HEK293 (cell line): Measurements from ENCODE around the gene FRMD4A.

ENCODE experiments used
- CTCF ChIA-PET: fragments of 350-600 bp; formaldehyde crosslinking; extraction: SDS; loops from one replicate; lab custom pipeline; 2021; ENCODE audit warnings: antibody characterized with exemption; lab: Yijun Ruan, JAX
- POLR2A ChIA-PET: fragments of 300-600 bp; formaldehyde crosslinking; extraction: SDS; loops from one replicate; lab custom pipeline; 2020; ENCODE audit warnings: antibody characterized with exemption, inconsistent platforms; lab: Yijun Ruan, JAX
- H3K27ac ChIP-seq: fragments of 200-500 bp; sonication (Bioruptor generic); 2 replicates; pipeline ENCODE4 v1.5.1; 2014; ENCODE audit warnings: low read depth, low read length, control low read depth, inconsistent platforms; ENCODE audit errors: extremely low read depth
- H3K36me3 ChIP-seq, 2 experiments: fragments of 200-500 bp in 1 of 2; sonication (Bioruptor generic) in 1 of 2; 1 replicate in 1 of 2; 2 replicates in 1 of 2; pipeline ENCODE4 v1.5.1; 2014 to 2017; ENCODE audit warnings: inconsistent platforms in 2 of 2, low read length in 2 of 2; ENCODE audit not compliant: control insufficient read depth in 2 of 2, insufficient read depth in 1 of 2
- H3K4me1 ChIP-seq: fragments of 200-500 bp; sonication (Bioruptor generic); 2 replicates; pipeline ENCODE4 v1.5.1; 2014; ENCODE audit warnings: mild to moderate bottlenecking, low read length, inconsistent platforms; ENCODE audit not compliant: control insufficient read depth, insufficient read depth
- H3K4me3 ChIP-seq: 2 replicates; pipeline ENCODE4 v1.5.1; 2011; ENCODE audit warnings: low read depth, mild to moderate bottlenecking, control low read depth, low read length, moderate library complexity
- H3K9me3 ChIP-seq: fragments of 200-500 bp; sonication (Bioruptor generic); 2 replicates; pipeline ENCODE4 v1.5.1; 2014; ENCODE audit warnings: low read depth, low read length, inconsistent platforms; ENCODE audit not compliant: control insufficient read depth, insufficient read depth
- GLI2 ChIP-seq: fragments of 450-650 bp; formaldehyde crosslinking; IDR thresholded peaks from 2 replicates; pipeline ENCODE4; 2017; ENCODE audit warnings: missing biosample characterization, missing genetic modification characterization, low read depth, borderline replicate concordance
- OSR2 ChIP-seq: fragments of 450-650 bp; formaldehyde crosslinking; IDR thresholded peaks from 2 replicates; pipeline ENCODE4 v1.5.1; 2016; ENCODE audit warnings: missing biosample characterization, missing genetic modification characterization
- PRDM6 ChIP-seq: fragments of 450-650 bp; formaldehyde crosslinking; IDR thresholded peaks from 2 replicates; pipeline ENCODE4 v1.5.1; 2017; ENCODE audit warnings: missing biosample characterization, missing genetic modification characterization
- ZBTB10 ChIP-seq: fragments of 450-650 bp; formaldehyde crosslinking; IDR thresholded peaks from 2 replicates; pipeline ENCODE4 v1.5.1; 2016; ENCODE audit warnings: missing biosample characterization, missing genetic modification characterization
- ZBTB7A ChIP-seq: fragments of 450-650 bp; formaldehyde crosslinking; IDR thresholded peaks from 2 replicates; pipeline ENCODE4 v1.5.1; 2016; ENCODE audit warnings: low read depth, missing biosample characterization, missing genetic modification characterization
- ZNF138 ChIP-seq: fragments of 450-650 bp; formaldehyde crosslinking; IDR thresholded peaks from 2 replicates; pipeline ENCODE4 v1.5.1; 2016; ENCODE audit warnings: missing biosample characterization, missing genetic modification characterization, borderline replicate concordance
- ZNF202 ChIP-seq: fragments of 450-650 bp; formaldehyde crosslinking; IDR thresholded peaks from 2 replicates; pipeline ENCODE4 v1.5.1; 2016; ENCODE audit warnings: missing biosample characterization, missing genetic modification characterization, borderline replicate concordance
- ZNF37A ChIP-seq: fragments of 450-650 bp; IDR thresholded peaks from 2 replicates; pipeline ENCODE4 v1.5.1; 2018; ENCODE audit warnings: missing biosample characterization, missing genetic modification characterization
- ZNF433 ChIP-seq: fragments of 450-650 bp; formaldehyde crosslinking; IDR thresholded peaks from 2 replicates; pipeline ENCODE4 v1.5.1; 2016; ENCODE audit warnings: missing biosample characterization, missing genetic modification characterization, low read depth
- ZNF558 ChIP-seq: fragments of 450-650 bp; formaldehyde crosslinking; IDR thresholded peaks from 2 replicates; pipeline ENCODE4 v1.5.1; 2016; ENCODE audit warnings: missing biosample characterization, missing genetic modification characterization
- ZNF645 ChIP-seq: fragments of 450-650 bp; formaldehyde crosslinking; IDR thresholded peaks from 2 replicates; pipeline ENCODE4; 2016; ENCODE audit warnings: missing biosample characterization, missing genetic modification characterization
- ZNF701 ChIP-seq: fragments of 450-650 bp; formaldehyde crosslinking; IDR thresholded peaks from 2 replicates; pipeline ENCODE4 v1.5.1; 2016; ENCODE audit warnings: missing biosample characterization, missing genetic modification characterization
- ZNF768 ChIP-seq: fragments of 450-650 bp; formaldehyde crosslinking; IDR thresholded peaks from 2 replicates; pipeline ENCODE4 v1.5.1; 2018; ENCODE audit warnings: missing biosample characterization, mild to moderate bottlenecking, missing genetic modification characterization
- ZNF776 ChIP-seq: fragments of 450-650 bp; formaldehyde crosslinking; IDR thresholded peaks from 2 replicates; pipeline ENCODE4 v1.5.0; 2017; ENCODE audit warnings: missing biosample characterization, missing genetic modification characterization, borderline replicate concordance
- ZNF792 ChIP-seq: fragments of 450-650 bp; formaldehyde crosslinking; IDR thresholded peaks from 2 replicates; pipeline ENCODE4 v1.5.1; 2016; ENCODE audit warnings: missing biosample characterization, missing genetic modification characterization
- ZSCAN23 ChIP-seq: fragments of 450-650 bp; formaldehyde crosslinking; IDR thresholded peaks from 2 replicates; pipeline ENCODE4 v1.5.1; 2016; ENCODE audit warnings: missing biosample characterization, missing genetic modification characterization
- ZSCAN30 ChIP-seq: fragments of 450-650 bp; IDR thresholded peaks from 2 replicates; pipeline ENCODE4 v1.5.1; 2018; ENCODE audit warnings: missing biosample characterization, mild to moderate bottlenecking, missing genetic modification characterization, moderate library complexity
- ZSCAN4 ChIP-seq: fragments of 450-650 bp; formaldehyde crosslinking; IDR thresholded peaks from 2 replicates; pipeline ENCODE4 v1.5.1; 2017; ENCODE audit warnings: missing biosample characterization, missing genetic modification characterization
- TF ChIP-seq, protein P1 (sequence below): fragments of 450-650 bp; formaldehyde crosslinking; IDR thresholded peaks from 2 replicates; pipeline ENCODE4 v1.5.1; 2016; ENCODE audit warnings: missing biosample characterization, missing genetic modification characterization
- TF ChIP-seq, protein P2 (sequence below): fragments of 450-650 bp; formaldehyde crosslinking; IDR thresholded peaks from 2 replicates; pipeline ENCODE4 v1.5.1; 2016; ENCODE audit warnings: missing biosample characterization, missing genetic modification characterization
- TF ChIP-seq, protein P3 (sequence below): fragments of 450-650 bp; formaldehyde crosslinking; optimal IDR thresholded peaks from 2 replicates; pipeline ENCODE3; 2016; ENCODE audit warnings: missing biosample characterization, mild to moderate bottlenecking, missing genetic modification characterization

FRMD4A gene

GRCh38 chr10:14036233-14036632 is 294.5 kb downstream of the FRMD4A start:
- Histone ChIP-seq H3K9me3 (no peaks in the 10 kb centered on the region), H3K27ac (no peak overlapping the region), H3K4me1 (no peaks in the 10 kb centered on the region), H3K4me3 (no peak overlapping the region), H3K36me3 (no peaks in the 10 kb centered on the region)
- ChIA-PET POLR2A (no interaction called here), CTCF (no interaction called here)
- TF ChIP-seq ZNF138 (no peak), ZSCAN4 (tag by site-specific recombination) (no peak), ZNF768 (tag by site-specific recombination) (no peak), GLI2 (tag by site-specific recombination) (no peak), ZNF433 (tag by site-specific recombination) (no peak), PRDM6 (tag by site-specific recombination) (no peak), ZBTB7A (tag by site-specific recombination) (no peak), ZNF701 (tag by site-specific recombination) (no peak), ZSCAN30 (tag by site-specific recombination) (no peak), OSR2 (tag by site-specific recombination) (no peak), ZBTB10 (no peak), ZNF792 (tag by site-specific recombination) (no peak)

GRCh38 chr10:14035506-14035905 is 295.2 kb downstream of the FRMD4A start:
- Histone ChIP-seq H3K36me3 (no peaks in the 10 kb centered on the region), H3K4me3 (no peak overlapping the region), H3K27ac (no peak overlapping the region), H3K9me3 (no peaks in the 10 kb centered on the region), H3K4me1 (no peaks in the 10 kb centered on the region)
- CTCF ChIA-PET = interaction anchor here (0.6 kb wide), 1 partner anchor 12 kb away, joined by 3 read pairs; no protein-coding TSS in a partner anchor
- POLR2A ChIA-PET = no interaction called here
- TF ChIP-seq, protein P1, sequence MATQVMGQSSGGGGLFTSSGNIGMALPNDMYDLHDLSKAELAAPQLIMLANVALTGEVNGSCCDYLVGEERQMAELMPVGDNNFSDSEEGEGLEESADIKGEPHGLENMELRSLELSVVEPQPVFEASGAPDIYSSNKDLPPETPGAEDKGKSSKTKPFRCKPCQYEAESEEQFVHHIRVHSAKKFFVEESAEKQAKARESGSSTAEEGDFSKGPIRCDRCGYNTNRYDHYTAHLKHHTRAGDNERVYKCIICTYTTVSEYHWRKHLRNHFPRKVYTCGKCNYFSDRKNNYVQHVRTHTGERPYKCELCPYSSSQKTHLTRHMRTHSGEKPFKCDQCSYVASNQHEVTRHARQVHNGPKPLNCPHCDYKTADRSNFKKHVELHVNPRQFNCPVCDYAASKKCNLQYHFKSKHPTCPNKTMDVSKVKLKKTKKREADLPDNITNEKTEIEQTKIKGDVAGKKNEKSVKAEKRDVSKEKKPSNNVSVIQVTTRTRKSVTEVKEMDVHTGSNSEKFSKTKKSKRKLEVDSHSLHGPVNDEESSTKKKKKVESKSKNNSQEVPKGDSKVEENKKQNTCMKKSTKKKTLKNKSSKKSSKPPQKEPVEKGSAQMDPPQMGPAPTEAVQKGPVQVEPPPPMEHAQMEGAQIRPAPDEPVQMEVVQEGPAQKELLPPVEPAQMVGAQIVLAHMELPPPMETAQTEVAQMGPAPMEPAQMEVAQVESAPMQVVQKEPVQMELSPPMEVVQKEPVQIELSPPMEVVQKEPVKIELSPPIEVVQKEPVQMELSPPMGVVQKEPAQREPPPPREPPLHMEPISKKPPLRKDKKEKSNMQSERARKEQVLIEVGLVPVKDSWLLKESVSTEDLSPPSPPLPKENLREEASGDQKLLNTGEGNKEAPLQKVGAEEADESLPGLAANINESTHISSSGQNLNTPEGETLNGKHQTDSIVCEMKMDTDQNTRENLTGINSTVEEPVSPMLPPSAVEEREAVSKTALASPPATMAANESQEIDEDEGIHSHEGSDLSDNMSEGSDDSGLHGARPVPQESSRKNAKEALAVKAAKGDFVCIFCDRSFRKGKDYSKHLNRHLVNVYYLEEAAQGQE = no peak
- TF ChIP-seq ZNF645 (tag by site-specific recombination) (no peak), ZSCAN23 (no peak), ZNF202 (no peak), ZNF558 (tag by site-specific recombination) (no peak), ZNF776 (tag by site-specific recombination) (no peak), ZNF37A (no peak)
- TF ChIP-seq, protein P2, sequence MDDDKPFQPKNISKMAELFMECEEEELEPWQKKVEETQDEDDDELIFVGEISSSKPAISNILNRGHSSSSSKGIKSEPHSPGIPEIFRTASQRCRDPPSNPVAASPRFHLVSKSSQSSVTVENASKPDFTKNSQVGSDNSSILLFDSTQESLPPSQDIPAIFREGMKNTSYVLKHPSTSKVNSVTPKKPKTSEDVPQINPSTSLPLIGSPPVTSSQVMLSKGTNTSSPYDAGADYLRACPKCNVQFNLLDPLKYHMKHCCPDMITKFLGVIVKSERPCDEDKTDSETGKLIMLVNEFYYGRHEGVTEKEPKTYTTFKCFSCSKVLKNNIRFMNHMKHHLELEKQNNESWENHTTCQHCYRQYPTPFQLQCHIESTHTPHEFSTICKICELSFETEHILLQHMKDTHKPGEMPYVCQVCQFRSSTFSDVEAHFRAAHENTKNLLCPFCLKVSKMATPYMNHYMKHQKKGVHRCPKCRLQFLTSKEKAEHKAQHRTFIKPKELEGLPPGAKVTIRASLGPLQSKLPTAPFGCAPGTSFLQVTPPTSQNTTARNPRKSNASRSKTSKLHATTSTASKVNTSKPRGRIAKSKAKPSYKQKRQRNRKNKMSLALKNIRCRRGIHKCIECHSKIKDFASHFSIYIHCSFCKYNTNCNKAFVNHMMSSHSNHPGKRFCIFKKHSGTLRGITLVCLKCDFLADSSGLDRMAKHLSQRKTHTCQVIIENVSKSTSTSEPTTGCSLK = no peak
- TF ChIP-seq, protein P3, sequence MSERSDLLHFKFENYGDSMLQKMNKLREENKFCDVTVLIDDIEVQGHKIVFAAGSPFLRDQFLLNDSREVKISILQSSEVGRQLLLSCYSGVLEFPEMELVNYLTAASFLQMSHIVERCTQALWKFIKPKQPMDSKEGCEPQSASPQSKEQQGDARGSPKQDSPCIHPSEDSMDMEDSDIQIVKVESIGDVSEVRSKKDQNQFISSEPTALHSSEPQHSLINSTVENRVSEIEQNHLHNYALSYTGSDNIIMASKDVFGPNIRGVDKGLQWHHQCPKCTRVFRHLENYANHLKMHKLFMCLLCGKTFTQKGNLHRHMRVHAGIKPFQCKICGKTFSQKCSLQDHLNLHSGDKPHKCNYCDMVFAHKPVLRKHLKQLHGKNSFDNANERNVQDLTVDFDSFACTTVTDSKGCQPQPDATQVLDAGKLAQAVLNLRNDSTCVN (tag by site-specific recombination) = no peak
